Measurements from ENCODE around the gene ERN1. TPM values are rescaled to one million over a fixed set of nuclear protein-coding genes. Genes with fewer than 3 reads are reported as not detected.
A peak's percentile ranks its signal among the peaks of the same experiment; 100 is the strongest.

Gene ERN1
- total RNA-seq, 1 experiment from 2014 or later, result 8.0 TPM

- Histone ChIP-seq H3K27me3 (replicated peaks; ENCODE audit: insufficient read depth, low read depth, low read length, poor library complexity) (no peaks in the 10 kb centered on the region), H3K4me3 (ENCODE audit: low read depth, low read length, poor library complexity, severe bottlenecking) (no peak overlapping the region), H3K9me3 (ENCODE audit: low read depth, low read length, poor library complexity, severe bottlenecking) (no peaks in the 10 kb centered on the region), H3K27ac (ENCODE audit: low read depth, low read length, poor library complexity, severe bottlenecking) (peak overlapping the region; percentile 94), H3K36me3 (ENCODE audit: insufficient read depth, low read length, poor library complexity, severe bottlenecking) (peaks cover 16% of the 10 kb centered on the region), H3K4me1 (ENCODE audit: insufficient read depth, low read length, poor library complexity, severe bottlenecking) (peaks cover 4% of the 10 kb centered on the region)
- TF ChIP-seq EZH2 (IDR thresholded peaks at IDR 0.05; ENCODE audit: borderline replicate concordance, low read depth, low read length, poor library complexity, severe bottlenecking) (no peak), CTCF (conservative IDR thresholded peaks at IDR 0.05; ENCODE audit: low read depth, low read length) (peak; percentile 30; the same call in 1 of the 2 replicates)
- intact Hi-C loops (cut with micrococcal nuclease; ENCODE audit: unreplicated experiment), result loop anchor here (1.0 to 5.0 kb wide), 2 partner anchors 114 to 134 kb away; partner anchors contain the start of gene TEX2
- BruUV-seq (replicated peaks), result no TSS peak
- ChIA-PET CTCF (interaction anchor here (0.5 kb wide), 1 partner anchor 155 kb away, joined by 5 read pairs; no protein-coding TSS in a partner anchor), POLR2A (ENCODE audit: low non-redundant PET) (no interaction called here)
- DNase-seq (ENCODE audit: low spot score), result peak; percentile 39
These were observed 18.8 kb upstream of the ERN1 start for GRCh38 chr17:64148699-64149098.

DNA sequence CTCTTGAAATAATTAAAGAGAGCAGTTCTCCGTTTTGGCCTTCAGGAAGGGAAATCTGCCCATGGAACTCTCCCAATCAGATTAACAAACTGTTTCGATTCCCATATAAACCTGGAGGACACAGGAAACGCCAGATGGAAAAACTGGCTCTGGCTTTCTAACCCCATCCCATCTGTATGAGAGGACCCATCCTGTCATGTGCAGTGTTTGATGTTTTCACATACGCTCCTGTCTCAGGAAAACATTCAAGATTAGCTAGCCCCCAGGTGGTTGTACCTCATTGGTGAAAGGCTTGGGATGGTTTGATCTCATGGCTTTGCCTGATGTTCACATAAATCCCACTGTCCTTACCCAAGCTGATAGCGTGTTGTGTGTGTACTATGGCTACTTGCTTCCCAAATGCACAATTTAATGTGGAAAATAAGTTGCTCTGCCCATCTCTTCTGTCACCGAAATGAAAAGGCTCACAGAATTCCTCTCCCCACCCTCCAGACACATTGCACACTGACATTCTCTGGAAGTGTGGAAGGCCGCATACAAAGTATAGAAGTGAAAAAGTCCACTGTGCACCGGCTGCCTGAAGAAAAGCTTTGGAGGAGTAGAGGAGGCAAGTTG lies 18.2 kb upstream of the ERN1 start:
- peak; percentile 41 for DNase-seq (ENCODE audit: low spot score)
- peak overlapping the region; percentile 94 for H3K27ac ChIP-seq (ENCODE audit: low read depth, low read length, poor library complexity, severe bottlenecking)
- ChIA-PET POLR2A (ENCODE audit: low non-redundant PET) (no interaction called here), CTCF (interaction anchor here (0.5 to 0.7 kb wide), 2 partner anchors 15 to 155 kb away, joined by 4 to 5 read pairs; no protein-coding TSS in a partner anchor)
- no peaks in the 10 kb centered on the region for H3K9me3 ChIP-seq (ENCODE audit: low read depth, low read length, poor library complexity, severe bottlenecking)
- intact Hi-C loops (cut with micrococcal nuclease; ENCODE audit: unreplicated experiment), result loop anchor here (1.0 to 5.0 kb wide), 2 partner anchors 114 to 134 kb away; partner anchors contain the start of gene TEX2
- H3K4me1 ChIP-seq (ENCODE audit: insufficient read depth, low read length, poor library complexity, severe bottlenecking), result peaks cover 4% of the 10 kb centered on the region
- H3K27me3 ChIP-seq (replicated peaks; ENCODE audit: insufficient read depth, low read depth, low read length, poor library complexity), result no peaks in the 10 kb centered on the region
- BruUV-seq (replicated peaks), result TSS peak; percentile 21
- H3K36me3 ChIP-seq (ENCODE audit: insufficient read depth, low read length, poor library complexity, severe bottlenecking), result peaks cover 16% of the 10 kb centered on the region
- no peak for TF ChIP-seq EZH2 (IDR thresholded peaks at IDR 0.05; ENCODE audit: borderline replicate concordance, low read depth, low read length, poor library complexity, severe bottlenecking)
- no peak overlapping the region for H3K4me3 ChIP-seq (ENCODE audit: low read depth, low read length, poor library complexity, severe bottlenecking)

GRCh38 chr17:64147110-64148016 lies 17.4 kb upstream of the ERN1 start:
- peak; percentile 37 for DNase-seq (ENCODE audit: low spot score)
- peak overlapping the region; percentile 94 for H3K27ac ChIP-seq (ENCODE audit: low read depth, low read length, poor library complexity, severe bottlenecking)

More at GRCh38 chr17:64147110-64148016, 17.4 kb upstream of the ERN1 start:
- ChIA-PET CTCF (interaction anchor here (0.7 kb wide), 1 partner anchor 14 kb away, joined by 4 read pairs; no protein-coding TSS in a partner anchor), POLR2A (ENCODE audit: low non-redundant PET) (no interaction called here)
- H3K9me3 ChIP-seq (ENCODE audit: low read depth, low read length, poor library complexity, severe bottlenecking), result no peaks in the 10 kb centered on the region
- H3K4me3 ChIP-seq (ENCODE audit: low read depth, low read length, poor library complexity, severe bottlenecking), result peak overlapping the region; percentile 80
- H3K27me3 ChIP-seq (replicated peaks; ENCODE audit: insufficient read depth, low read depth, low read length, poor library complexity), result no peaks in the 10 kb centered on the region
- peaks cover 4% of the 10 kb centered on the region for H3K4me1 ChIP-seq (ENCODE audit: insufficient read depth, low read length, poor library complexity, severe bottlenecking)
- peaks cover 16% of the 10 kb centered on the region for H3K36me3 ChIP-seq (ENCODE audit: insufficient read depth, low read length, poor library complexity, severe bottlenecking)
- no TSS peak for BruUV-seq (replicated peaks)
- TF ChIP-seq EZH2 (IDR thresholded peaks at IDR 0.05; ENCODE audit: borderline replicate concordance, low read depth, low read length, poor library complexity, severe bottlenecking), result no peak
- no peak for TF ChIP-seq CTCF (conservative IDR thresholded peaks at IDR 0.05; ENCODE audit: low read depth, low read length)
- intact Hi-C loops (cut with micrococcal nuclease; ENCODE audit: unreplicated experiment), result loop anchor here (1.0 to 5.0 kb wide), 2 partner anchors 115 to 135 kb away; partner anchors contain the start of gene TEX2
